ENCODE results near the gene ERAS. TPM values are rescaled to one million over a fixed set of nuclear protein-coding genes. Genes with fewer than 3 reads are reported as not detected.

Gene ERAS
- total and polyA plus RNA-seq, 2 of the 13 experiments (the other 11 are each of a cell fraction or from before 2014, with no cell fraction given): 0.21 to 0.22 TPM

GRCh38 chrX:48793935-48794334 lies 32.4 kb upstream of the ERAS start:
- Histone ChIP-seq H3K9ac (ENCODE audit: insufficient read depth, low read depth, low read length) (no peak overlapping the region), H3K4me1 (ENCODE audit: insufficient read depth, low read length) (peaks cover 38% of the 10 kb centered on the region), H3K9me3 (ENCODE audit: low read length) (no peaks in the 10 kb centered on the region), H3K4me3 (replicated peaks in 1 of 3; ENCODE audit: insufficient read depth in 1 of 3, low read depth in 2 of 3, low read length in 3 of 3) (no peak overlapping the region), H4K20me1 (ENCODE audit: insufficient read depth, low read length) (no peaks in the 10 kb centered on the region), H3K36me3 (replicated peaks in 1 of 2; ENCODE audit: control insufficient read depth in 1 of 2, insufficient read depth in 2 of 2, low read length in 2 of 2) (no peaks in the 10 kb centered on the region), H2AFZ (ENCODE audit: low read length) (no peak overlapping the region), H3K27ac (ENCODE audit: extremely low read length, insufficient read depth, low read length) (no peak overlapping the region), H3K79me2 (ENCODE audit: insufficient read depth, low read length) (no peaks in the 10 kb centered on the region), H3K4me2 (ENCODE audit: low read depth, low read length) (no peak overlapping the region), H3K27me3 (ENCODE audit: control insufficient read depth in 1 of 2, insufficient read depth in 2 of 2, low read length in 2 of 2) (no peaks in the 10 kb centered on the region)
- intact Hi-C loops (cut with micrococcal nuclease; ENCODE audit: unreplicated experiment) (no loop called here), in situ Hi-C loops (cut with HindIII; ENCODE audit: extremely low pct_ligation_motif_present, low pct_unique_long_range_greater_than_20kb) (no loop called here)
- POLR2A ChIA-PET: no interaction called here
- TF ChIP-seq U2AF2 (IDR thresholded peaks at IDR 0.05; ENCODE audit: low read depth, low read length): no peak
- no peak for TF ChIP-seq SMAD9 (CRISPR knock-in tag; IDR thresholded peaks at IDR 0.05)
- no peak for TF ChIP-seq ZNF678 (CRISPR knock-in tag; IDR thresholded peaks at IDR 0.05)
- no peak for TF ChIP-seq IRX3 (CRISPR knock-in tag; IDR thresholded peaks at IDR 0.05; ENCODE audit: borderline replicate concordance, low read depth)
- no peak for TF ChIP-seq SRSF9 (IDR thresholded peaks at IDR 0.05; ENCODE audit: borderline replicate concordance, insufficient read depth, low read depth, low read length, poor library complexity, severe bottlenecking)
- no peak for TF ChIP-seq MEF2D (CRISPR knock-in tag; IDR thresholded peaks at IDR 0.05)
- TF ChIP-seq ZNF576 (CRISPR knock-in tag; IDR thresholded peaks at IDR 0.05): no peak
- WGBS (ENCODE audit: low lambda C conversion rate): 100% methylated on average over 1 of the region's 4 CpGs
- FAIRE-seq: no peak
- no TSS peak for BruUV-seq (replicated peaks)
- CTCF ChIA-PET (ENCODE audit: low intra/inter-chr PET ratio, low total read pairs): no interaction called here
- no peak for ATAC-seq
- no peak for DNase-seq (ENCODE audit: low spot score)

GRCh38 chrX:48794340-48794910 lies 31.9 kb upstream of the ERAS start:
- peak overlapping the region; percentile 23; the same call in 1 of the 2 replicates for H3K4me2 ChIP-seq (ENCODE audit: low read depth, low read length)
- in situ Hi-C loops (cut with HindIII; ENCODE audit: extremely low pct_ligation_motif_present, low pct_unique_long_range_greater_than_20kb): no loop called here
- no peak overlapping the region for H3K4me3 ChIP-seq (replicated peaks in 1 of 3; ENCODE audit: insufficient read depth in 1 of 3, low read depth in 2 of 3, low read length in 3 of 3)
- ChIA-PET POLR2A (interaction anchor here (0.9 kb wide), 1 partner anchor 397 kb away, joined by 3 read pairs; no protein-coding TSS in a partner anchor), CTCF (ENCODE audit: low intra/inter-chr PET ratio, low total read pairs) (no interaction called here)
- no peak overlapping the region for H2AFZ ChIP-seq (ENCODE audit: low read length)
- BruUV-seq (replicated peaks): no TSS peak
- no peaks in the 10 kb centered on the region for H3K36me3 ChIP-seq (replicated peaks in 1 of 2; ENCODE audit: control insufficient read depth in 1 of 2, insufficient read depth in 2 of 2, low read length in 2 of 2)
- intact Hi-C loops (cut with micrococcal nuclease; ENCODE audit: unreplicated experiment): no loop called here
- H3K4me1 ChIP-seq (ENCODE audit: insufficient read depth, low read length): peaks cover 38% of the 10 kb centered on the region
- no peaks in the 10 kb centered on the region for H3K79me2 ChIP-seq (ENCODE audit: insufficient read depth, low read length)
- FAIRE-seq (peak; percentile 57), ATAC-seq (no peak), DNase-seq (ENCODE audit: low spot score) (no peak)
- H3K27me3 ChIP-seq (ENCODE audit: control insufficient read depth in 1 of 2, insufficient read depth in 2 of 2, low read length in 2 of 2): no peaks in the 10 kb centered on the region
- no peak for TF ChIP-seq ZNF891 (CRISPR knock-in tag; IDR thresholded peaks at IDR 0.05)
- TF ChIP-seq CHD4 (IDR thresholded peaks at IDR 0.05; ENCODE audit: borderline replicate concordance, low read length): no peak
- no peak for TF ChIP-seq HDAC2 (CRISPR knock-in tag; IDR thresholded peaks at IDR 0.05)
- TF ChIP-seq HDAC6 (IDR thresholded peaks at IDR 0.05; ENCODE audit: low read depth, low read length): no peak
- TF ChIP-seq U2AF2 (IDR thresholded peaks at IDR 0.05; ENCODE audit: low read depth, low read length): no peak
- TF ChIP-seq, protein P1, sequence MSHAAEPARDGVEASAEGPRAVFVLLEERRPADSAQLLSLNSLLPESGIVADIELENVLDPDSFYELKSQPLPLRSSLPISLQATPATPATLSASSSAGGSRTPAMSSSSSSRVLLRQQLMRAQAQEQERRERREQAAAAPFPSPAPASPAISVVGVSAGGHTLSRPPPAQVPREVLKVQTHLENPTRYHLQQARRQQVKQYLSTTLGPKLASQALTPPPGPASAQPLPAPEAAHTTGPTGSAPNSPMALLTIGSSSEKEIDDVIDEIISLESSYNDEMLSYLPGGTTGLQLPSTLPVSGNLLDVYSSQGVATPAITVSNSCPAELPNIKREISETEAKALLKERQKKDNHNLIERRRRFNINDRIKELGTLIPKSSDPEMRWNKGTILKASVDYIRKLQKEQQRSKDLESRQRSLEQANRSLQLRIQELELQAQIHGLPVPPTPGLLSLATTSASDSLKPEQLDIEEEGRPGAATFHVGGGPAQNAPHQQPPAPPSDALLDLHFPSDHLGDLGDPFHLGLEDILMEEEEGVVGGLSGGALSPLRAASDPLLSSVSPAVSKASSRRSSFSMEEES (CRISPR knock-in tag; IDR thresholded peaks at IDR 0.05): no peak
- no peak for TF ChIP-seq HOXA7 (CRISPR knock-in tag; IDR thresholded peaks at IDR 0.05)
- no peak for TF ChIP-seq FOSL1 (CRISPR knock-in tag; IDR thresholded peaks at IDR 0.05; ENCODE audit: borderline replicate concordance)
- 77% methylated on average over 8 of the region's 12 CpGs for WGBS (ENCODE audit: low lambda C conversion rate)
- no peaks in the 10 kb centered on the region for H4K20me1 ChIP-seq (ENCODE audit: insufficient read depth, low read length)
- no peak overlapping the region for H3K9ac ChIP-seq (ENCODE audit: insufficient read depth, low read depth, low read length)
- H3K9me3 ChIP-seq (ENCODE audit: low read length): no peaks in the 10 kb centered on the region
- H3K27ac ChIP-seq (ENCODE audit: extremely low read length, insufficient read depth, low read length): no peak overlapping the region

Data from HepG2 (cell line).